Left lung (tissue), 10 donors: ENCODE results near the gene STAT1. TPM values are rescaled to one million over a fixed set of nuclear protein-coding genes. Genes with fewer than 3 reads are reported as not detected.
A peak's percentile ranks its signal among the peaks of the same experiment; 100 is the strongest.

Experiments
- ATAC-seq: fragments of 200-7000 bp; cut with Tn5 transposase; one replicate; pipeline ENCODE4 v1.9.1; 2020; ENCODE audit warnings: moderate library complexity
- DNase-seq, 4 donors: peaks; one replicate each; pipeline ENCODE4 v3.0.0-alpha.2; 2013 to 2020
- H3K27ac ChIP-seq, 2 donors: fragments of 200-600 bp; sonication (generic) in 1 of 2; one replicate each; pipeline versions ENCODE4 v1.5.0 to v1.8.0; 2020 to 2021
- H3K27me3 ChIP-seq, 2 donors: fragments of 200-600 bp; sonication (generic) in 1 of 2; one replicate each; pipeline versions ENCODE4 v1.5.0 to v1.8.0; 2020 to 2021
- H3K36me3 ChIP-seq, 2 donors: fragments of 200-600 bp; sonication (generic) in 1 of 2; one replicate each; pipeline versions ENCODE4 v1.5.0 to v1.8.0; 2020 to 2021
- H3K4me1 ChIP-seq, 2 donors: fragments of 200-600 bp; one replicate each; pipeline ENCODE4 v1.8.0; 2021
- H3K4me3 ChIP-seq, 2 donors: fragments of 200-600 bp; sonication (generic) in 1 of 2; one replicate each; pipeline versions ENCODE4 v1.5.0 to v1.8.0; 2020 to 2021; ENCODE audit warnings: mild to moderate bottlenecking in 1 of 2
- H3K9me3 ChIP-seq, 2 donors: fragments of 200-600 bp; sonication (generic) in 1 of 2; one replicate each; pipeline versions ENCODE4 v1.5.0 to v1.8.0; 2020 to 2021
- CTCF ChIP-seq, 2 donors: fragments of 200-600 bp; sonication (generic) in 1 of 2; IDR thresholded peaks; one replicate each; pipeline versions ENCODE4 v1.5.0 to v1.8.0; 2021; ENCODE audit warnings: antibody characterized with exemption in 2 of 2
- intact Hi-C, 2 donors: fragments of 100-400 bp; cut with DNase I; formaldehyde crosslinking; loops; one replicate each; pipeline versions ENCODE4 v1.11.2 to v1.14.2; 2022
- polyA plus RNA-seq, 6 donors: library from polyadenylated mRNA; unstranded; fragments of 120-200 nt; gene quantifications; one replicate each; pipeline ENCODE4 v1.2.1, GENCODE V29; 2013; ENCODE audit not compliant: insufficient read length in 6 of 6
- total RNA-seq, 2 donors: library from RNA; stranded (reverse); fragmentation: NEBNext Ultra II Directional; extraction: Animal tissue kit (Norgen Biotek cat#: 25700); gene quantifications; one replicate each; pipeline ENCODE4 v1.2.1, GENCODE V29; 2021
- donor health status: DM: no; HTN: yes; CAD: no.
- donor health status: DM: no; HTN: no; CAD: no.

The STAT1 gene
- total and polyA plus RNA-seq, 8 donors: 54.0 to 144 (median 65.2) TPM

GRCh38 chr2:190953257-190953656, 60.7 kb downstream of the STAT1 start:
- H3K27ac ChIP-seq: no peak overlapping the region
- H3K9me3 ChIP-seq: peaks cover 0 to 11% of the 10 kb centered on the region in 2 donors
- H3K4me1 ChIP-seq: peaks cover 6 to 7% of the 10 kb centered on the region in 2 donors
- TF ChIP-seq CTCF (IDR thresholded peaks at IDR 0.05): no peak
- no peaks in the 10 kb centered on the region for H3K27me3 ChIP-seq
- intact Hi-C loops: no loop called here
- ATAC-seq: peak; percentile 41
- H3K36me3 ChIP-seq: no peaks in the 10 kb centered on the region
- DNase-seq: no peak
- H3K4me3 ChIP-seq: no peak overlapping the region

GRCh38 chr2:190950566-190950991, 63.4 kb downstream of the STAT1 start:
- ATAC-seq: no peak

GRCh38 chr2:190948671-190949070, 65.3 kb downstream of the STAT1 start:
- Histone ChIP-seq H3K4me1 (peaks cover 17 to 20% of the 10 kb centered on the region in 2 donors), H3K9me3 (no peaks in the 10 kb centered on the region), H3K27ac (peak overlapping the region; percentile 54 to 64), H3K36me3 (no peaks in the 10 kb centered on the region), H3K4me3 (no peak overlapping the region), H3K27me3 (no peaks in the 10 kb centered on the region)
- TF ChIP-seq CTCF (IDR thresholded peaks at IDR 0.05): no peak
- ATAC-seq (peak; percentile 7), DNase-seq (no peak)
- intact Hi-C loops: no loop called here

More at GRCh38 chr2:190950566-190950991, 63.4 kb downstream of the STAT1 start:
- Histone ChIP-seq H3K4me1 (peaks cover 17 to 20% of the 10 kb centered on the region in 2 donors), H3K9me3 (no peaks in the 10 kb centered on the region), H3K4me3 (no peak overlapping the region), H3K36me3 (no peaks in the 10 kb centered on the region), H3K27me3 (no peaks in the 10 kb centered on the region), H3K27ac (no peak overlapping the region)
- intact Hi-C loops: no loop called here
- no peak for DNase-seq
- no peak for TF ChIP-seq CTCF (IDR thresholded peaks at IDR 0.05)

GRCh38 chr2:190947711-190948251, 66.2 kb downstream of the STAT1 start:
- Histone ChIP-seq H3K9me3 (no peaks in the 10 kb centered on the region), H3K4me1 (peaks cover 17 to 20% of the 10 kb centered on the region in 2 donors), H3K27me3 (no peaks in the 10 kb centered on the region), H3K36me3 (no peaks in the 10 kb centered on the region), H3K4me3 (no peak overlapping the region), H3K27ac (peak overlapping the region; percentile 54 to 64)
- no peak for TF ChIP-seq CTCF (IDR thresholded peaks at IDR 0.05)
- DNase-seq (peak in 1 of 4 donors; percentile 60), ATAC-seq (peak; percentile 79)
- intact Hi-C loops: no loop called here

- no peak overlapping the region for H3K4me3 ChIP-seq
- H3K27ac ChIP-seq: peak overlapping the region; percentile 54 to 64
- peaks cover 17 to 20% of the 10 kb centered on the region in 2 donors for H3K4me1 ChIP-seq
- ATAC-seq: peak; percentile 39
- DNase-seq: peak in 1 of 4 donors; percentile 44
- no peaks in the 10 kb centered on the region for H3K36me3 ChIP-seq
- no peaks in the 10 kb centered on the region for H3K27me3 ChIP-seq
- H3K9me3 ChIP-seq: no peaks in the 10 kb centered on the region
- intact Hi-C loops: no loop called here
- no peak for TF ChIP-seq CTCF (IDR thresholded peaks at IDR 0.05)
Observed at GRCh38 chr2:190947141-190947540, 66.8 kb downstream of the STAT1 start.
